Effector CD8-positive, alpha-beta T cell (primary cell): ENCODE measurements around the gene UBE2L5.
"Not testable (repeated sequence)": the region's sequence is repeated elsewhere in the genome, so short reads cannot be mapped to it uniquely, and the experiment has no call there.

Source experiments
- DNase-seq: peaks from one replicate; lab custom pipeline; 2025; lab: John Stamatoyannopoulos, UW

UBE2L5 gene

GRCh38 chr13:30438286-30438685 lies 16.0 kb downstream of the UBE2L5 start:
- no peak for DNase-seq

GRCh38 chr13:30440910-30441703 lies 18.8 kb downstream of the UBE2L5 start:
- no peak for DNase-seq

- DNase-seq, result no peak
Observed at GRCh38 chr13:30442926-30443325, 20.6 kb downstream of the UBE2L5 start.

GRCh38 chr13:30443491-30443890 lies 21.2 kb downstream of the UBE2L5 start:
- not testable (repeated sequence) for DNase-seq

- DNase-seq, result no peak
Observed at GRCh38 chr13:30443957-30444404, 21.7 kb downstream of the UBE2L5 start.

GRCh38 chr13:30446126-30446500 lies 23.8 kb downstream of the UBE2L5 start:
- DNase-seq, result no peak

GRCh38 chr13:30448441-30448840 lies 26.1 kb downstream of the UBE2L5 start:
- DNase-seq, result no peak

GRCh38 chr13:30450066-30450465 lies 27.8 kb downstream of the UBE2L5 start:
- no peak for DNase-seq

- DNase-seq, result not testable (repeated sequence)
Observed at GRCh38 chr13:30451476-30451875, 29.2 kb downstream of the UBE2L5 start.

GRCh38 chr13:30453727-30454126 lies 31.4 kb downstream of the UBE2L5 start:
- no peak for DNase-seq

- no peak for DNase-seq
Observed at GRCh38 chr13:30454991-30455390, 32.7 kb downstream of the UBE2L5 start.

GRCh38 chr13:30456290-30456689 lies 34.0 kb downstream of the UBE2L5 start:
- no peak for DNase-seq

- no peak for DNase-seq
Observed at GRCh38 chr13:30457306-30457891, 35.1 kb downstream of the UBE2L5 start.

- DNase-seq, result not testable (repeated sequence)
Observed at GRCh38 chr13:30461279-30462066, 39.2 kb downstream of the UBE2L5 start.

- peak; percentile 42 for DNase-seq
Observed at GRCh38 chr13:30463787-30464495, 41.6 kb downstream of the UBE2L5 start.

- DNase-seq, result peak; percentile 70
Observed at GRCh38 chr13:30464496-30465342, 42.4 kb downstream of the UBE2L5 start.

- DNase-seq, result peak; percentile 34
Observed at GRCh38 chr13:30465343-30465592, 43.0 kb downstream of the UBE2L5 start.

- peak; percentile 96 for DNase-seq
Observed at GRCh38 chr13:30465593-30466357, 43.5 kb downstream of the UBE2L5 start, which contains the start of gene HMGB1. HMGB1 (minus strand) TSS chr13:30465936; CDS start chr13:30463680, 2,256 bp downstream.

GRCh38 chr13:30466358-30466714 lies 44.0 kb downstream of the UBE2L5 start:
- no peak for DNase-seq

- DNase-seq, result no peak
Observed at GRCh38 chr13:30466841-30467252, 44.6 kb downstream of the UBE2L5 start.

GRCh38 chr13:30473675-30474074 lies 51.4 kb downstream of the UBE2L5 start:
- no peak for DNase-seq
